ENCODE measurements around the gene C6. TPM values are rescaled to one million over a fixed set of nuclear protein-coding genes. Genes with fewer than 3 reads are reported as not detected.

C6 gene
- total RNA-seq, 1 experiment from 2014 or later = not detected

GRCh38 chr5:41154491-41154890 is 58.8 kb downstream of the C6 start:
- H3K9ac ChIP-seq (ENCODE audit: extremely low read depth, insufficient read length, low read length) = no peak overlapping the region
- no peak overlapping the region for H3K56ac ChIP-seq (ENCODE audit: insufficient read length, low read depth, low read length)
- H3K79me2 ChIP-seq (ENCODE audit: insufficient read depth, low read length) = no peaks in the 10 kb centered on the region
- H2BK15ac ChIP-seq (ENCODE audit: low read depth, low read length) = no peak overlapping the region
- no peak overlapping the region for H4K5ac ChIP-seq (ENCODE audit: insufficient read length, low read depth, low read length)
- H3K9me3 Mint-ChIP-seq = no peaks in the 10 kb centered on the region
- no peak overlapping the region for H3K27ac ChIP-seq (ENCODE audit: insufficient read length, low read depth, low read length)
- H3K23me2 ChIP-seq (ENCODE audit: insufficient read length, low read depth, low read length, poor library complexity, severe bottlenecking) = no peaks in the 10 kb centered on the region
- H4K91ac ChIP-seq (ENCODE audit: insufficient read length, low read depth, low read length) = no peak overlapping the region
- H3K4me3 Mint-ChIP-seq = no peak overlapping the region
- H3K79me1 ChIP-seq (ENCODE audit: insufficient read depth, low read depth, low read length, poor library complexity, severe bottlenecking) = no peaks in the 10 kb centered on the region
- no peaks in the 10 kb centered on the region for H3K4me1 Mint-ChIP-seq
- no peak overlapping the region for H3K23ac ChIP-seq (ENCODE audit: insufficient read length, low read depth, low read length)
- no peak overlapping the region for H3K18ac ChIP-seq (ENCODE audit: insufficient read length, low read depth, low read length)
- no peaks in the 10 kb centered on the region for H3K27me3 ChIP-seq (ENCODE audit: insufficient read depth, low read length)
- H3K36me3 Mint-ChIP-seq (ENCODE audit: insufficient read depth in 1 of 3, low read depth in 3 of 3) = no peaks in the 10 kb centered on the region
- H3K4me2 ChIP-seq (ENCODE audit: insufficient read depth, insufficient read length, low read length) = no peak overlapping the region
- no peak overlapping the region for H3K14ac ChIP-seq (ENCODE audit: insufficient read depth, low read length)
- H4K8ac ChIP-seq (replicated peaks; ENCODE audit: insufficient read length, low read depth, low read length) = no peak overlapping the region
- no peak overlapping the region for H2AK5ac ChIP-seq (ENCODE audit: insufficient read length, low read length)
- no peak overlapping the region for H3K4ac ChIP-seq (ENCODE audit: low read depth, low read length)
- no peaks in the 10 kb centered on the region for H3K9me3 ChIP-seq (ENCODE audit: control insufficient read depth, low read depth, low read length)
- H2BK5ac ChIP-seq (ENCODE audit: insufficient read length, low read length) = no peak overlapping the region
- no peak overlapping the region; a peak in 1 of 7 replicates for H3K27ac Mint-ChIP-seq
- no peaks in the 10 kb centered on the region; the same call in 1 of the 2 replicates for H3K4me1 ChIP-seq (ENCODE audit: insufficient read depth, low read length)
- H4K20me1 ChIP-seq (ENCODE audit: control insufficient read depth, insufficient read depth, insufficient read length) = no peaks in the 10 kb centered on the region
- no peak for TF ChIP-seq CTCF (conservative IDR thresholded peaks at IDR 0.05)
- WGBS (ENCODE audit: extremely low coverage, insufficient read length, low lambda C conversion rate) = no CpG with 5 or more reads among the region's 3 CpGs
- H2BK20ac ChIP-seq (ENCODE audit: low read depth, low read length, poor library complexity, severe bottlenecking) = no peak overlapping the region
- H2BK120ac ChIP-seq (ENCODE audit: low read depth, low read length, poor library complexity, severe bottlenecking) = no peak overlapping the region
- H3T11ph ChIP-seq (ENCODE audit: low read length) = no peak overlapping the region
- no peaks in the 10 kb centered on the region for H3K27me3 Mint-ChIP-seq (ENCODE audit: low read depth)
- no peak for DNase-seq
- no peak overlapping the region for H2AFZ ChIP-seq (ENCODE audit: low read length)
- H2BK12ac ChIP-seq (ENCODE audit: insufficient read length, low read depth, low read length) = no peak overlapping the region
